IPS DF 6.9 (cell line): ENCODE results near the gene TICRR.

Experiments
- DNase-seq: peaks from one replicate; pipeline ENCODE4 v3.0.0-alpha.2; 2013; ENCODE audit warnings: low read depth, low spot score
- H3K27ac ChIP-seq: one replicate; pipeline ENCODE4 v1.5.1; 2013; ENCODE audit warnings: low read length, control low read depth
- H3K27me3 ChIP-seq: 2 replicates; pipeline ENCODE4 v1.6.1; 2013; ENCODE audit warnings: mild to moderate bottlenecking, low read length; ENCODE audit not compliant: control insufficient read depth, insufficient read depth
- H3K36me3 ChIP-seq: 2 replicates; pipeline ENCODE4 v1.6.1; 2013; ENCODE audit warnings: low read length; ENCODE audit not compliant: control insufficient read depth, insufficient read depth
- H3K4me1 ChIP-seq: 2 replicates; pipeline ENCODE4 v1.6.1; 2013; ENCODE audit warnings: low read length; ENCODE audit not compliant: control insufficient read depth, insufficient read depth
- H3K4me3 ChIP-seq: 2 replicates; pipeline ENCODE4 v1.5.1; 2013; ENCODE audit warnings: mild to moderate bottlenecking, low read length
- H3K9me3 ChIP-seq: 2 replicates; pipeline ENCODE4 v1.6.1; 2013; ENCODE audit warnings: low read length, inconsistent platforms; ENCODE audit not compliant: control insufficient read depth, insufficient read depth
- WGBS: extraction: QIAGEN DNeasy Blood & Tissue Kit; methylation state at CpG from one replicate; pipeline ENCODE4 v1.1.7; 2013; ENCODE audit warnings: mixed read lengths, missing lambda C conversion rate; ENCODE audit not compliant: insufficient read length, insufficient coverage; 5-methylcytosine and 5-hydroxymethylcytosine counted together

Gene TICRR

DNA sequence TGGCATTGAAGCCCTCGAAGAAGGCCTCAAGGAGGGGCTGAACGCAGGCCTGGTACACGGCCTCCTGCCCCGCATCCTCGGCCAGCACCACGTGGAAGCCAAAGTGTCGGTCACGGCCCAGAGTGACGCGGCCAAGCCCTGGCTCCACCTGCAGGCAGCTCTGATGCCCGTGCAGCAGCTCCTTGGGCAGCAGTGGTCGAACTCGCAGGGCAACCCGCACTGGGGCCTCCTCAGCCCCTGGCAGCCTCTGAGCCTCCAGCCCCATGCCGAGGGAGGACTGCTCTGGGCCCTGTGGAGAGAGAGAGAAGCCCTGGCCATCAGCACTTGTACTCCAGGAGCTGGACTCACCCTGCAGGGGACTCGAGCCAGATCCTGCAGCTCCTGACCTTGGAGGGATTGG, 77.4 kb downstream of the TICRR start:
- no CpG with 5 or more reads among the region's 16 CpGs for WGBS
- no peak for DNase-seq
- H3K27me3 ChIP-seq: no peaks in the 10 kb centered on the region
- H3K4me3 ChIP-seq: no peak overlapping the region
- H3K4me1 ChIP-seq: no peaks in the 10 kb centered on the region
- no peak overlapping the region for H3K27ac ChIP-seq
- H3K9me3 ChIP-seq: no peaks in the 10 kb centered on the region
- peaks cover 5% of the 10 kb centered on the region; the same call in 1 of the 2 replicates for H3K36me3 ChIP-seq

DNA sequence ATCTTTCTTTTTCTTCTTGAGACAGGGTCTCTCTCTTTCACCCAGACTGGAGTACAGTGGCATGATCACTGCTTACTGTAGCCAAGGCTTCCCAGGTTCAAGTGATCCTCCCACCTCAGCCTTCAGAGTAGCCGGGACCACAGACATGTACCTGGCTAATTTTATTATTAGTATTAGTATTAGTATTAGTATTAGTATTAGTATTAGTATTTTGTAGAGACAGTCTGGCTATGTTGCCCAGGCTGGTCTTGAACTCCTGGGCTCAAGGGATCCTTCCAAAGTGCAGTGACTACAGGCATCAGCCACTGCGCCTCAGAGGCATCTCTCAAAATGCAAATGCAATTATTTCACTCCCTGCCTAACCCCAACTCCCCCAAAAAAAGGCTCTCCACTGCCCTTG, 78.3 kb downstream of the TICRR start:
- Histone ChIP-seq H3K36me3 (peaks cover 3% of the 10 kb centered on the region; the same call in 1 of the 2 replicates), H3K27me3 (no peaks in the 10 kb centered on the region), H3K9me3 (no peaks in the 10 kb centered on the region), H3K27ac (no peak overlapping the region), H3K4me1 (no peaks in the 10 kb centered on the region), H3K4me3 (no peak overlapping the region)
- DNase-seq: no peak
- WGBS: no CpG with 5 or more reads among the region's 2 CpGs

DNA sequence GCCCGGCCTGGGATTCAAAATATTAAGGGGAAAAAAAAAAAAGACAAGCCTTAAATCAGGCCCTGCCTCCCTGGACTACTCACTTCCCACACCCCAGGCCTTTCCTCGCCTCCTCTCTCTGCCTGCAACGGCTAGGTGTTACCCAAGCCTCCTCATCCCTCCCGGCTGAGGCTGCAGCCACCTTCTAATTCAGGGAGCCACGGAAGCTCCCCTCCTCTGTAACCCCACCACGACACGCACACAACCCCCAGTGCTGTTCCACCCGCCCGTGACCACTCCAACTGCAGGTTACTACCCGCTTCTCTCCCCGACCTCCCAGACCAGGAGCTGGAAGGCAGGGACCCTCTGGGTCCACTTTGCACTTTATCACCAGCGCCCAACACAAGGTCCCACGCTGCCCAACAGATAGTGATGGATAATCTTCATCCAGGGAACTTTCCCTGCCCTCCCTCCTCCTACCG, 79.1 kb downstream of the TICRR start:
- peak overlapping the region; percentile 87; the same call in 1 of the 2 replicates for H3K4me3 ChIP-seq
- no peak for DNase-seq
- no peaks in the 10 kb centered on the region for H3K36me3 ChIP-seq
- no CpG with 5 or more reads among the region's 14 CpGs for WGBS
- H3K27ac ChIP-seq: no peak overlapping the region
- no peaks in the 10 kb centered on the region for H3K9me3 ChIP-seq
- no peaks in the 10 kb centered on the region for H3K4me1 ChIP-seq
- no peaks in the 10 kb centered on the region for H3K27me3 ChIP-seq

DNA sequence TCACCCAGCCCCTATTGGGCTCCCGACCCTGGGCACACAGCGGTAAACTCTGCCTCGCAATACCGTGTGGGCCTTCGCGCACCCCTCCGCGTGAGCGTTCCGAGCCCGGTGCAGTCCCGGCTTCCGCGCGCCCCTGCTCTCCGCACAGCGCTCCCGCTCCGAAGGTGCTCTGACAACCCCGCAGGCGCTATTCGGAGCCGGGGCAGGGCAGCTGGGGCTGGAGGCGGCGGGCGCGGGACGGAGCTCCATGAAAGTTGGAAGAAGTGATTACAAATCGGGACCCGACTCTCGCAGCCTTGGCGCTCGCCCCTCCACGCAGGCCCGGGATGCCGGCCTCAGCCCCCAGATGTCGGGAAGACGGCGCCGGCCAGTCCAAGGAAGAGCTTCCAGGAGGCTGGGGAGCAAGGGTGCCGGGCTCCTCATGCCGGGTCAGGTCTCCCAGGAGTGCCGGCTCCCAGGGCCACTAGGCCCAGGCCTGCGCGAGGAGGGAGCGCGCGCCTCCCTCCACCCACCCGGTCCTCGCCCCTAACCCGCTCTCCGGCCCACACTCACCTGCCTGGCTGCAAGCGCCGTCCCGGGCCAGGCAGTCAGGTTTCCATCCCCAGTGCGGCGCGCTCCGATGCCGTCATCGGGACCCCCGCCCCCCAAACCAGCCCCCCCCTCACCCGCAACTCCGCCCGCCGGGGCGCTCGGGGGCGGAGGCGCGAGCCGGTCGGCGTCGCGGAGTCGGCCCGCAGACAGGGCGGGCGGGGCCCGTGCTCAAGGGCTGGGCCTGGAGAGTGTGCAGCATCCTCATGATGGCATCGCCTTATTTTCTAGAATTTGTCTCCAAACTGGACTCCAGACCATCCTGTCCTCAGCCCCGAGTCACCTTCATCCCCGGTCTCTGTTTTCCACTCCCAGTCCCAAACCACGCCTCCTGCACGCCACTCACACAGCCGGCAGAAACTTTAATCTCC, 79.9 kb downstream of the TICRR start, which contains the start of gene KIF7:
TSS of gene KIF7 (minus strand) at position 621 of the 959 bp plus-strand sequence. CDS start 2,537 bp downstream, outside the sequence.
- Histone ChIP-seq H3K36me3 (no peaks in the 10 kb centered on the region), H3K9me3 (no peaks in the 10 kb centered on the region), H3K4me1 (no peaks in the 10 kb centered on the region), H3K27me3 (no peaks in the 10 kb centered on the region), H3K27ac (no peak within 1 kb of the TSS), H3K4me3 (peak within 1 kb of the TSS; percentile 87)
- no peak for DNase-seq
- WGBS: no CpG with 5 or more reads among the region's 87 CpGs

DNA sequence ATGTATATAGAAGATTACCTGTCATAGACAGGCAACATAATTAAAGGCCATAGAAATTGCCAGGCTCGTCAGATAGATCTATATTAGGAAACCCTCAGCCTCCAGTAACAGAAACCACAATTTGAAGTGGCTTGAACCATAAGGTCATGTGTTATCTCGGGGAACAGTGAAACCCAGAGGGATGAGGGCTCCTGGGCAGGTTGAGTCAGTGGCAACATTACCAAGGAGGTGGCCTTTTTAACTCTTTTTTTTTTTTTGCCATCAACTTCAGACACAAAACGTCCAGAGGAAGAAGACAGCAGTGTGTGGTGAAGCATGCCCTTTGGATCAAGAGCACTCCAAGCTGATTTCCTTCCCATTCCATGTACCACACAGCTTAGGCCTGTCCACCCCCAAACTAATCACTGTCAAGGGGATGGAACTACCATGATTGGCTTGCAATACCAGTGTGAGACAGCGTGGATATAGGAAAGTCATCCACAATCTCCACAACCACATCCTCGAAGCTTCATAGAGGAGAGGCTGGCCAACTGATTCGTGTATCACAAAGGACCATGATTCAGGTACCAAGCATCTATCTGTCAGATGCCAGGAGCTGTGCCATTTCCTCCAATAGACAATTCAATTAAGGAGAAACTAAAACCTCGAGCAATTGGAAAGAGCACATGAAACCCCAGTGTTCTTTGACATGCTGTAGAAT, 81.0 kb downstream of the TICRR start:
- WGBS: no CpG with 5 or more reads among the region's 7 CpGs
- no peaks in the 10 kb centered on the region for H3K4me1 ChIP-seq
- no peaks in the 10 kb centered on the region for H3K9me3 ChIP-seq
- no peak overlapping the region for H3K4me3 ChIP-seq
- no peaks in the 10 kb centered on the region for H3K36me3 ChIP-seq
- DNase-seq: no peak
- no peaks in the 10 kb centered on the region for H3K27me3 ChIP-seq
- H3K27ac ChIP-seq: no peak overlapping the region

DNA sequence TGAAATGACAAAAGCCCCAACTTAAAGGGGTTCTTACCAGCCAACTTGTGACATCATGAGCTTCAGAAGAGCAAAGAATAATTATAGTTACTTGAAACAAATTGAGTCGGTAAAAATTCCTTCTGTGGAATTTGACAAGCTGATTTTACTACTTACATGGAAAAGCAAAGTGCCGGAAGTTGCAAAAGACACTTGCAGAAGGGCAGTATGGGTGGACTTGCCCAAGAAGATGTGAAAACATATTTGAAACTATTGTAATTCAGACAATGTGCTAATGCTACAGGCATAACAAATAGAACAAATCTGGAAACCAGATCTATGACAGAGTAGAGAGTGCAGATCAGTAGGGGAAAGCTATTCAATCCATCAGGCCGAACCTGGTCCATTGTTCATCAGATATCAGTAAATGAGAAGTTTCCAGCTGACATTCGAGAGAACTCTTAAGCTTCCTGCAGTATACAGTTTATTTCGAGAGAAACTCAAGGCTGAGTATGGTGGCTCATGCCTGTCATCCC, 82.5 kb downstream of the TICRR start:
- H3K9me3 ChIP-seq: no peaks in the 10 kb centered on the region
- no peak overlapping the region for H3K4me3 ChIP-seq
- H3K36me3 ChIP-seq: no peaks in the 10 kb centered on the region
- no peaks in the 10 kb centered on the region for H3K27me3 ChIP-seq
- H3K27ac ChIP-seq: no peak overlapping the region
- H3K4me1 ChIP-seq: no peaks in the 10 kb centered on the region
- no CpG with 5 or more reads among the region's 5 CpGs for WGBS
- no peak for DNase-seq

DNA sequence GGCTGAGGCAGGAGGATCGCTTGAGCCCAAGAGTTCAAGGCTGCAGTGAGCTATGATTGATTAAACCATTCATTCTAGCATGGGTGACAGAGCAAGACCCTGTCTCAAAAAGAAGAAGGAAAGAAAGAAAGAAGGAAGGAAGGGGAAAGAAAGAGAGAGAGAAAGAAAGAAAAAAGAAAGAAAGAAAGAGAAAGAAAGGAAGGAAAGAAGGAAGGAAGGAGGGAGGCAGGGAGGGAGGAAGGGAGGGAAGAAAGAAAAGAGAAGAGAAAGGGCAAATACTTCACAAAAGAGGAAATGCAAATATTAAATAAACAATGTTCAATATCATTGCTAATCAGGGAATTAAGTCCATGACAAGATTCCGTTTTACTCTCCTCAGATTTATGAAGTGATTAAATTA, 84.0 kb downstream of the TICRR start:
- Histone ChIP-seq H3K4me3 (no peak overlapping the region), H3K27ac (no peak overlapping the region), H3K4me1 (no peaks in the 10 kb centered on the region), H3K9me3 (no peaks in the 10 kb centered on the region), H3K36me3 (no peaks in the 10 kb centered on the region), H3K27me3 (no peaks in the 10 kb centered on the region)
- no CpG with 5 or more reads among the region's 2 CpGs for WGBS
- no peak for DNase-seq

DNA sequence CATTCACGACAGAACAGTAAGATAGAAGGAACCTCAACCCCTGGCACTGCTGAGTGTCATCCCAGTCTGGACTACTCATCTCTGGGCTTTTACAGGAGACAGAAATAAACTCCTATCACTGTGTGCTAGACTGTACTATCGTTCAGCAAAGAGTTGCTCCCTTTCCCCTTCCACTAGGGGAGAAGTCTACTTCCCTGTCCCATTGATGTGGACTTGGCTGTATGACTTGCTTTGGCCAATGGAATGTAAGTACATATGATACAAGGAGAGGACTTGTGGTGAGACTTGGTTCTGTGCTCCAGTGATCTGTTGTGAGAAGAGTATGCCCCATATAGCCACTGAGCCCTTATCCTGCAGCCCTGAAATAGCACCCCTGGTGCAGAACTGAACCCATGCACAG, 85.3 kb downstream of the TICRR start:
- H3K4me1 ChIP-seq: no peaks in the 10 kb centered on the region
- peaks cover 6% of the 10 kb centered on the region for H3K27me3 ChIP-seq
- no peak overlapping the region for H3K27ac ChIP-seq
- H3K36me3 ChIP-seq: no peaks in the 10 kb centered on the region
- no CpG with 5 or more reads among the region's 2 CpGs for WGBS
- H3K4me3 ChIP-seq: no peak overlapping the region; the same call in 1 of the 2 replicates
- DNase-seq: no peak
- H3K9me3 ChIP-seq: no peaks in the 10 kb centered on the region

DNA sequence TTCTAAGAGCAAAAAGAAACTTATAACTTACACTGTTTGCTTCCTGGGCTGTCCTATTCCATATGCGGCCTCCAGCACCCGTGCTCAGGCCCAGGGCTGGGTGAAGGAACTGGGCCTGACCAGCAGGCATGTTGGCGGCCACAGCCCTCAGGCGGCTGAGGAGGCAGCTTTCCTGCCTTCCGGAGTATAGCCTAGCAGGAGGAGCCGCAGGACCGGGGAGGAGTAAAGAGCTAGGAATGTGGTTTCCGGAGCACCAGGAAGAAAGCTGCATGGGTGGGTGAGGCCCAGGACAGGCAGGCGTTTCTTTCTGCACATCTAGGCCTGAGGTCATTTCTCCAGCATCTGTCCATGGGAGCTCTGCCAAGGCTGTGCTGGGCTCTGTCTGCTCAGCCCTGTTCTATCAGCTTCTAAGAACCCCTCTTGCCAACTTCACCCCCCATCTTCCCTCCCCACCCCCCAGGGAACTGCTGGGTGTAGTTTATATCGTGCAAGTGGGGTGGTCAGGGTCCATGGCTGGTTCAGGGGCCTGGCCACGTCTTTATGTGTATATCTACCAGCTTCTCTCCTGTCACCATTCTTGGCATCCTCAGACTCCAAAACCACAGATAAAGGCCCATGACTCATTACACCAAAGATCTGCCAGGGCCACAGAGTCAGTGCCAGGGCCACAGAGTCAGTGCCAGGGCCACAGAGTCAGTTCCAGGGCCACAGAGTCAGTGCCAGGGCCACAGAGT, 87.8 kb downstream of the TICRR start:
- Histone ChIP-seq H3K27me3 (peaks cover 6% of the 10 kb centered on the region), H3K4me3 (no peak overlapping the region)

More for the DNA sequence above, 87.8 kb downstream of the TICRR start:
- H3K4me1 ChIP-seq: 0 out of 2 replicates have a peak, but pooled peaks cover 2% of the 10 kb centered on the region
- no peaks in the 10 kb centered on the region; the same call in 1 of the 2 replicates for H3K36me3 ChIP-seq
- H3K27ac ChIP-seq: no peak overlapping the region
- no CpG with 5 or more reads among the region's 11 CpGs for WGBS
- no peaks in the 10 kb centered on the region for H3K9me3 ChIP-seq
- DNase-seq: no peak
